Medulla oblongata (tissue), 1 donor: ENCODE data around the gene SLC22A17.
A peak's percentile ranks its signal among the peaks of the same experiment; 100 is the strongest.

ENCODE experiments used
- DNase-seq: peaks from one replicate; pipeline ENCODE4 v3.0.0-alpha.2; 2015; ENCODE audit errors: extremely low spot score

SLC22A17 gene

DNA sequence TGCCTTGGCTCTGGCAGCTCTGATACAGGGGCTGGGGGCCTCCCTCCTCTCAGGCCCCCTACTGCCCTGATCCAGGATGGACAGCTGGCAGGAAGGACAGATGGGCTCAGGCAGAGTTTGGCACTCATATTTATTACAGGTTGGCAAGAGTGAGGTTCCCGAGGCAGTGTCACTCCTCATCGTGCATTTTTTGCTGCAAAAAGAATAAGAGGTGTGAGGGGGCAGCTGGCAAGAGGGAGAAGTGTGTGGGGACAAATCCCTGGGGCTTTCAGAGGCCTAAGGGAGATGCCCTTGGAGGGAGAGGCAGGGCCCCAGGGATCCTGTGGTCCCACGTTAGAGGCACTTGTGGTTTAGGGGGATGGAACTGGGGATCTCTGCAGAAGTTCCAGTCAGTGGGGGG is 29.2 kb upstream of the SLC22A17 start:
- no peak for DNase-seq

DNA sequence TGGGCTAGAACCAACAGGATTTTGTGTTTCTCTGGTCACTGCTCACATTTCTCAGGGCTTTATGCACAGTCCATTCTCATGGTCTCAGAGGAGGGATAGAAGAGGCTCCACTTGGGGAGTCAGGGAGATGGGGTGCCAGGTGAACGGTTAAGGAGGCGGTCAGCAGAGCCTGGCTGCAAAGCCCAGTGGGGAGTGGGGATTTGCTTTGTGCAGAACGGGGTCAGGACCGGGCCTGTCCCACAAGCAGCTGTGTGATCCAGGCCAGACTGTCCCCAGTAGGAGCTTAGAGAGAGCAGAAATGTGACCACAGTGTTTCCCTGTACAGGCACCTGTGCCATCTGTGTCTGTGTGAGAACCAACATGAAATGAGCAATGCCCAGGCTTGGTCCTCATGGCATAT is 28.3 kb upstream of the SLC22A17 start:
- no peak for DNase-seq

GRCh38 chr14:23380197-23380914 is 27.7 kb upstream of the SLC22A17 start:
- DNase-seq, result peak; percentile 45

- DNase-seq, result peak; percentile 66
Measured at GRCh38 chr14:23379366-23380196, 26.9 kb upstream of the SLC22A17 start.

DNA sequence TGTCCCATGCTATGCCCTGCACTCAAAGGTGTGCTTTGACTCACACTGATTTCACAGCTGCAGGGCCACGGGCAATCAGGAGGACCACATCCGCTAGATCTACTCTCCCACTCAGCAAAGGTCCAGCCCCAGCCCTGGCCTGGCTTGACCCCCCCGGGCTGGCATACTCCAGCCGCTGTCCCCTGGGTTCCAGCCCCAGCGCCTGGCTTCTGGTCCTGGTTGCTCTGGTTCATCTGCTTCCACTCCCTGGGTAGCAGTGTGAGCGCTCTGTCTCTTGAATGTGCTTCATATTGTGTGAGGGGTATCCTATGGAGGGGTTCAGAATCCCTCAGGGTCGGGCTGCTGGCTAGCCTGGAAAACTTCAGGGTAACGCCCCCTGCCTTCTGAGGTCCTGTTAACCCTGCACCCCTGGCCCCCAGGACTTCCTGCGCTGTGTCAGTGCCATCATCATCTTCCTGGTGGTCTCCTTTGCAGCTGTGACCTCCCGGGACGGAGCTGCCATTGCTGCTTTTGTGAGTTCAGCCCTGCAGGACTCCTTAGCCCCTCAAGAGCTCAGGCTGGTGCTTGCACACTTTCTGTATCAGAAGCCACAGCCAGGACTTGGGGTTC is 26.0 kb upstream of the SLC22A17 start:
- no peak for DNase-seq

GRCh38 chr14:23377573-23378563 is 25.2 kb upstream of the SLC22A17 start:
- DNase-seq, result no peak

DNA sequence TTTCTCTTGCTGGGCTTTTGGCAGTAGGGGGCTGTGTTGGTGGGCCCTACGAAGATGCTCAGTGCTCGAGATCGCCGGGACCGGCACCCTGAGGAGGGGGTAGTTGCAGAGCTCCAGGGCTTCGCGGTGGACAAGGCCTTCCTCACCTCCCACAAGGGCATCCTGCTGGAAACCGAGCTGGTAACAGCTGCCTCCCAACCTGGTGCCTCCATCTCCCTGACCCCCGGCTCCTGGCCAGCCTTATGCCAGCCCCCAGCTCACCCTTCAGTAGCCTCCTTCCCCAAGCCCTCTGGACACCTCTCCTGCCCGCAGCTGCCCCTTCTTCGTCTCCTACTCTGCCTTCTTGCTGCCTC is 24.5 kb upstream of the SLC22A17 start:
- DNase-seq, result no peak

DNA sequence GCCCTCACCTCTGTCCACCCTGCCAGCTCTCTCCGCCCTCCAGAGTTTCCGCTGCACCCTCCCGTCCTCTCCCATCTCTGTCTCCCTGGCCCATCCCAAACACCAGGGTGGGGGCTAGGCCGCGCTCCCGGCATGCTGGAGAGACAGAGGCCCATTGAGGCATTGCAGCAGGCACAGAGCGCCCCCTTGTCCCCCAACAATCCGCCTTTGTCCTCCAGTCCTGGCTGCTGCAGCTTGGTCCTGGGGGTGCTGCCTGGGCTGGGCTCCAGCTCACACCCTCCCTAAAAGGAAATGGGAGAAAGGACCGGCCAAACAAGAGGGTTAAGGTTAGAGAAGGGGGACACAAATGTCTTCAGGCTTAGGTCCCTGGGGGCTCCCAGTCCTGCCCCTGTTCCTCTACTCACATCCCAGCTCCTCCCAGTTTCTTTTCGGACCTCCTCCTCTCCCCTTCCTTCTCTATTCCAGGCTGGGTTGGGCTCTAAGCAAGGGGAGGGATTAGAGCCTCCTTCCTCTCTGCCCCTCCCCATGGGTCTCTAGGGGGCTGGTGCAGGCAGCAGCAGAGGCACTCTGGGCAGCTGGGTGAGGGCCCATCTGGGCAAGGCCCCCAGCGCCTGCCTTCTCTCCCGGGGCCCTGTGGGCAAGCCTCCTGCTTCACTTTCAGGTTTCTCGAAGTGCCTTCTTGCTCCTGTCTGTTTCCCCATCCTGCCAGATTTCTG is 24.0 kb upstream of the SLC22A17 start, which contains the start of gene CMTM5:
Gene CMTM5 (plus strand): TSS at position 565 of the 716 bp plus-strand sequence. CDS start 206 bp downstream, outside the sequence.
- DNase-seq, result peak; percentile 96

GRCh38 chr14:23375527-23376251 is 23.0 kb upstream of the SLC22A17 start:
- DNase-seq, result peak; percentile 50

- DNase-seq, result no peak
Measured at GRCh38 chr14:23373041-23373440, 20.4 kb upstream of the SLC22A17 start.

DNA sequence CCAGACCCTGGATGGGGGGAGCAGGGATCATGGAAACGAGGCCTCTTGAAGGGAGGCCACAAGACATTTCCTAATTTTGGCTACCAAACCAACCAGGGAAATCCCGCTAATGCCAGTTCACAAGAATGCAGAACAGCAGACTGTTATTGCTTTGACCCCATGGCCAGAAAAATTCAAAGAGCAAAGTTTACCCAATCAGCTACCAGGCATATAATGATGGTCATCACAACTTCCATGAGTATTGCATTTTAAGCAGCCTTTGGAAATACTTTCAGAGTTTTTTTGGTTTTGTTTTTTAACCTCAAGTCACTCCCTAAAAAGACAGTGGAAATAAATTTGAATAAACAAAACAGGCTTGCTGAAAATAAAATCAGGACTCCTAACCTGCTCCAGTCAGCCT is 19.8 kb upstream of the SLC22A17 start, which contains the start of gene IL25:
Gene IL25 (plus strand): TSS at position 301 of the 400 bp plus-strand sequence.
- no peak for DNase-seq

GRCh38 chr14:23371865-23372264 is 19.2 kb upstream of the SLC22A17 start:
- DNase-seq, result no peak

GRCh38 chr14:23370221-23370620 is 17.5 kb upstream of the SLC22A17 start:
- no peak for DNase-seq

- peak; percentile 70 for DNase-seq
Measured at GRCh38 chr14:23366426-23366921, 13.8 kb upstream of the SLC22A17 start.

DNA sequence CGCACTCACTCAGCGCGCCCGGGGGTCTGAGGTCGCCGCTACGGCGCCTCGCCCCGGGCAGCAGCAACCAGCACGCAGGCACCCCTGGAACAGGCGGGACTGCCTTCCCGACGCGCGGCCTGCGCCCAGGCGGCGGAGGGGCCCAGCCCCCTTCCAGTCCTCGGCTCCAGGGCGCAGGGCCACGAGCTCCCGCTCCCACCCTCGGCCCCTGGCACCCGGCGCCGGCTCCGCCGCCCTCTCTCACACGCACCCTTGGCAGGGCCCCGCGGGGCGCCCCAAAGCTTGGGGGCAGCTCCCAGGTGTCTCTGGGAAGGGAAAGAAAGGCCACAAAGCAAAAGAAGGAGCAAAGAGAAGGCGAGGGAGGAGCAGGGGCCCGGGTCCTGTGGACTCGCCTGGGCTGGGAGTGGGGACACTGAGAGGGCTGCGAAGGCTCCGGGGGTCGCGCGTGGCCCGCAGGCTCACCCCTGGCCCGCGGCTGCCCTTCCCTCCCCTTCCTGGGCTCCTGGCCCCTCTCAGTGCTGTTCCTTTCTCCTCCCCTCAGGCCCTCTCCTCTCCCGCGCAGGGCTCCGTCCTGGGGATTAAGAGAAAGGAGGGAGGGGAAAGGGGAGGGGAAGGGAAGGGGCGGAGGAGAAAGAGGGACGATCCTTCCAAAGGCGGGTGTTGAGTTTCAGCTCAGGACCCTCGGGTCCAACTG is 13.2 kb upstream of the SLC22A17 start:
- DNase-seq, result peak; percentile 88

GRCh38 chr14:23365036-23365731 is 12.5 kb upstream of the SLC22A17 start, which contains the start of gene EFS:
Gene EFS (minus strand): TSS chr14:23365172. CDS start chr14:23365025, 147 bp downstream.
- peak; percentile 54 for DNase-seq

DNA sequence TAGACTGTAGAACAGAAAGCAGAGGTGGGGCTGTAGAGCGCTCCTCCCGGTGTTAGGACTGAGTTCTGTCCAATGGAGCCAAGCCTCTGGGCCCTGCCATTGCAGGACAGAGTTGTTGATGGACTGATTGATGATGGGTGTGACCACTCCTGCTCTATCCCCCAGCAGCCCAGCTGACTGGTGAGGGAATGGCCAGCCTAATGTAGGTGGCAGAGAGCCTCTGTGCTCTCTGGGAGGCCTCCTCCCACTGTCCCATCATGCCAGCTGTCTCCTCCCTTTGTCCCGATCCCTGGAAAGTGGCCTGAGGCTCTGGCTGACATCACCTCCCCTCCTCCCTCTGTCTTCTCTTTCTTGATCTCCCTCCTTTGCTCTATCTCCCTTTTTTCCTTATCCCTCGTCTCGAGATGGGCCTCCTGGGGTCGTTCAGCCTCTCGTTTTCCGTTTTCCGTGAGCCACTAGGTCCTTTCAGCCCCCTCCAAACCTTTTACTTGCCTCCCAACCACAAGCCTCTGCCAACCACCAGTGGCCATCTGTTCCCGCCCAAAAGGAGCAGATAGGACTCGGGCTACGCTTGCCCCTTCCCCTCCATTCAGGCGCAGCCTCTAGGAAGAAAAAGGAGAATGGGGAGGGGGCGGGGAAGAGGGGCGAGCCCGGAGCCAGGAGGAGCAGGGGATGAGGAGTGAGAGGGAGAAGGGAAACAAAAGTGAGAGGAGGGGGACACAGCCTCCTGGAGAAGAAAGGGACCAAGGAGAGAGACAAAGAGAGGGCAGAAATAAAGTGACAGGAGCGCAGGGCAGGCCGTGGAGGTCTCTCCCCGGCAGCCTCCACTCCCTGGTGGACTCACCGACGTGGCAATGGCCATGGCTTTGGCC is 11.7 kb upstream of the SLC22A17 start:
- DNase-seq, result peak; percentile 88
